Sigmoid colon (tissue), 3 donors: ENCODE measurements around the gene CEP104.

Source experiments
- POLR2A ChIP-seq, 2 donors: fragments of 450-650 bp; IDR thresholded peaks; one replicate each; pipeline ENCODE4 v1.6.1; 2016; ENCODE audit warnings: antibody characterized with exemption in 2 of 2, mild to moderate bottlenecking in 2 of 2, moderate library complexity in 2 of 2
- TF ChIP-seq, protein P1 (sequence below), 4 experiments: fragments of 450-650 bp in 3 of 4; fragments of 200-600 bp in 1 of 4; IDR thresholded peaks; one replicate each; pipeline ENCODE4 v1.5.1; 2016 to 2019; ENCODE audit warnings: antibody characterized with exemption in 4 of 4, mild to moderate bottlenecking in 3 of 4, moderate library complexity in 2 of 4

- TF ChIP-seq, protein P1, sequence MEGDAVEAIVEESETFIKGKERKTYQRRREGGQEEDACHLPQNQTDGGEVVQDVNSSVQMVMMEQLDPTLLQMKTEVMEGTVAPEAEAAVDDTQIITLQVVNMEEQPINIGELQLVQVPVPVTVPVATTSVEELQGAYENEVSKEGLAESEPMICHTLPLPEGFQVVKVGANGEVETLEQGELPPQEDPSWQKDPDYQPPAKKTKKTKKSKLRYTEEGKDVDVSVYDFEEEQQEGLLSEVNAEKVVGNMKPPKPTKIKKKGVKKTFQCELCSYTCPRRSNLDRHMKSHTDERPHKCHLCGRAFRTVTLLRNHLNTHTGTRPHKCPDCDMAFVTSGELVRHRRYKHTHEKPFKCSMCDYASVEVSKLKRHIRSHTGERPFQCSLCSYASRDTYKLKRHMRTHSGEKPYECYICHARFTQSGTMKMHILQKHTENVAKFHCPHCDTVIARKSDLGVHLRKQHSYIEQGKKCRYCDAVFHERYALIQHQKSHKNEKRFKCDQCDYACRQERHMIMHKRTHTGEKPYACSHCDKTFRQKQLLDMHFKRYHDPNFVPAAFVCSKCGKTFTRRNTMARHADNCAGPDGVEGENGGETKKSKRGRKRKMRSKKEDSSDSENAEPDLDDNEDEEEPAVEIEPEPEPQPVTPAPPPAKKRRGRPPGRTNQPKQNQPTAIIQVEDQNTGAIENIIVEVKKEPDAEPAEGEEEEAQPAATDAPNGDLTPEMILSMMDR (IDR thresholded peaks at IDR 0.05) = no peak
- no peak for TF ChIP-seq POLR2A (IDR thresholded peaks at IDR 0.05)
These were observed 78.3 kb downstream of the CEP104 start for GRCh38 chr1:3778590-3779264.
